Stimulated activated effector memory CD8-positive, alpha-beta T cell treated with anti-CD3 and anti-CD28 coated beads, Interleukin-12 subunit alpha, Interleukin-12 subunit beta, amount 100 ng/mL, for 72 hours (primary cell): ENCODE measurements around the gene KRT76.

Experiments
- ATAC-seq: fragments of 150-1000 bp; cut with Tn5 transposase; 2 replicates; pipeline ENCODE4 v1.10.0; 2021
- DNase-seq, 2 donors: peaks; one replicate each; pipeline ENCODE4 v3.0.0; 2021 to 2022; ENCODE audit warnings: low spot score in 2 of 2
- H3K27ac Mint-ChIP-seq: one replicate; pipeline ENCODE4 v1.8.0; 2022; ENCODE audit warnings: mild to moderate bottlenecking, mixed read lengths
- H3K36me3 Mint-ChIP-seq: one replicate; pipeline ENCODE4 v1.8.0; 2022; ENCODE audit warnings: mild to moderate bottlenecking, mixed read lengths
- H3K4me1 Mint-ChIP-seq: one replicate; pipeline ENCODE4 v1.8.0; 2022; ENCODE audit warnings: mixed read lengths
- H3K4me3 Mint-ChIP-seq: one replicate; pipeline ENCODE4 v1.8.0; 2022; ENCODE audit warnings: mild to moderate bottlenecking, mixed read lengths
- H3K9me3 Mint-ChIP-seq: one replicate; pipeline ENCODE4 v1.8.0; 2022; ENCODE audit warnings: mixed read lengths

KRT76 gene

DNA sequence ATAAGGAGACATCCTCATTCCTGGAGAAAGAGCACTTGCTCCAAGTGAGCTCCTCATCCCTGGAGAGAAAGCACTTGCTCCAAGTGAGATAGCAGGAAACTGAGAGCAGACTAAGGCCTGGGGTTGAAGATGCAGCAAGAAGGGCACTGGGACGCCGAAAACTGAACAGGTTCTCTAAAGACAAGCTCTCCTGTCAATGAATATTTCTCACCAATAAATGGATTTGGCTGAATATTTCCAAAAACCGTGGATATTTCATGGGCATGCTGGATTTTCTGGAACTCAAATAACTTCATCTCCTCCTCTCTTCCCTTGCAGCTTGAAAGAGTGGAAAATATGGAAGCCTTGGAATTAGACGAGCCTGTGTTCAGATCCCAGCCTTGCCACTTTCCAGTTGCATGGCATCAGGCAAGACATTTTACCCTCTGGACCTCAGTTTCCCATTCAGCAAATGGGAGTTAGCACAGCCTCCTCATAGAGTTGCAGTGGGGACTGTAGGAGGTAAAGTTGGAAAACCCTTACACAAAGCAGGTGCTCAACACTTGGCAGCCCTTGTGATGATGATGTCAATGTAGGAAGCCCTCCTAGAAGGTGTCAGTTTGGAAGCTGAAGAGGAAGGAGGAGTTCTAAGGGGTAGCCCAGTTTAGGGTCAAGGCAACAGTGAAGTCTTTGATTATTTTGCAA is 4.4 kb upstream of the KRT76 start:
- H3K9me3 Mint-ChIP-seq: peaks cover 3% of the 10 kb centered on the region
- no peak overlapping the region for H3K4me3 Mint-ChIP-seq
- H3K4me1 Mint-ChIP-seq: no peaks in the 10 kb centered on the region
- DNase-seq: no peak
- no peak overlapping the region for H3K27ac Mint-ChIP-seq
- no peaks in the 10 kb centered on the region for H3K36me3 Mint-ChIP-seq
- ATAC-seq: no peak

DNA sequence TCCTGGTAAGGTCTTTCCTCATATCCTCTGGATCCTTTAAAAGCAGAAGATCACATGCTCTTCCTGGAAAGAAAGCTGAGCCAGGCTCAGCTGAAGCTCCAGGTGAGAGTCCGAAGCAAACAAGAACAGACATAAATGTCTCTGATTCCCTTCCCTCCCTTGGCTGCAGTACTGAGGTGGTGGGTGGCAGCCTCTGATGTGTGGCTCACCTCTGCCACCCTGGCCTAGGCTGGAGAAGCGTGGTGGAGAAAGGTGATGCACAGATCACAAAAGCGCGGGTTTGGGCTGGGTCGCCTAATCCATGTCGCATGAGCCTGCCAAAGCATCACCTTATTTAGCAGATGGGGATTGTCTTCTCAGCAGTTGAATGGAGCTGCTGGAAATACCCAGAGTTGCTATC is 2.8 kb upstream of the KRT76 start:
- H3K9me3 Mint-ChIP-seq: no peaks in the 10 kb centered on the region
- no peaks in the 10 kb centered on the region for H3K36me3 Mint-ChIP-seq
- ATAC-seq (no peak), DNase-seq (no peak)
- no peak overlapping the region for H3K27ac Mint-ChIP-seq
- H3K4me3 Mint-ChIP-seq: no peak overlapping the region
- H3K4me1 Mint-ChIP-seq: no peaks in the 10 kb centered on the region

GRCh38 chr12:52778833-52779232 is 1.7 kb upstream of the KRT76 start:
- H3K27ac Mint-ChIP-seq: no peak overlapping the region
- no peaks in the 10 kb centered on the region for H3K36me3 Mint-ChIP-seq

DNA sequence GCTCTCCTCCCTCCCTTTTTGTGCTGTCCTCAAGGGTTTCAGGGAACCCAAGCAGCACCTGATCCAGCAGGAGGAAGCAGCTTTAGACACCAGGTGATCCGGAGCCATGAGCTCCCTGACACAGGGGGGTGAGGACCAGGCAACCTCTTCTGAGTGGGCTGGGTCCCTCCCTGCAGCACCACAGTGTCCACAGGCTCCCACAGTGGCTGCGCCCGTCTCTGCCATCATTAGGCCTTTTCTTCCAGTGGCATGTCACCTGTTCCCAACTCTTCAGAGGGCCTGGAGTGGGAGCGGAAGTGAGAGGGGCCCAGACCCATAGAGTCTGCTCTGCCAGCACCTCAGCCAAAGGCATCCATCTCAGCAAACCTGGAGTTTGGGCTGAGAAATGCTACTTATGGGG is 421 bp upstream of the KRT76 start:
- Mint-ChIP-seq H3K9me3 (no peaks in the 10 kb centered on the region), H3K4me3 (no peak overlapping the region), H3K36me3 (no peaks in the 10 kb centered on the region), H3K27ac (no peak overlapping the region), H3K4me1 (no peaks in the 10 kb centered on the region)
- no peak for DNase-seq
- no peak for ATAC-seq

More at GRCh38 chr12:52778833-52779232, 1.7 kb upstream of the KRT76 start:
- DNase-seq: no peak
- Mint-ChIP-seq H3K9me3 (no peaks in the 10 kb centered on the region), H3K4me3 (no peak overlapping the region), H3K4me1 (no peaks in the 10 kb centered on the region)
- ATAC-seq: no peak

- Mint-ChIP-seq H3K27ac (no peak overlapping the region), H3K4me3 (no peak overlapping the region), H3K36me3 (no peaks in the 10 kb centered on the region), H3K9me3 (no peaks in the 10 kb centered on the region), H3K4me1 (no peaks in the 10 kb centered on the region)
- no peak for DNase-seq
- ATAC-seq: no peak
Observed at GRCh38 chr12:52776435-52776834, 710 bp downstream of the KRT76 start.

GRCh38 chr12:52774629-52775250 is 2.4 kb downstream of the KRT76 start:
- no peak overlapping the region for H3K4me3 Mint-ChIP-seq
- DNase-seq: no peak
- H3K9me3 Mint-ChIP-seq: no peaks in the 10 kb centered on the region
- H3K27ac Mint-ChIP-seq: no peak overlapping the region
- H3K36me3 Mint-ChIP-seq: no peaks in the 10 kb centered on the region
- no peak for ATAC-seq
- H3K4me1 Mint-ChIP-seq: no peaks in the 10 kb centered on the region

DNA sequence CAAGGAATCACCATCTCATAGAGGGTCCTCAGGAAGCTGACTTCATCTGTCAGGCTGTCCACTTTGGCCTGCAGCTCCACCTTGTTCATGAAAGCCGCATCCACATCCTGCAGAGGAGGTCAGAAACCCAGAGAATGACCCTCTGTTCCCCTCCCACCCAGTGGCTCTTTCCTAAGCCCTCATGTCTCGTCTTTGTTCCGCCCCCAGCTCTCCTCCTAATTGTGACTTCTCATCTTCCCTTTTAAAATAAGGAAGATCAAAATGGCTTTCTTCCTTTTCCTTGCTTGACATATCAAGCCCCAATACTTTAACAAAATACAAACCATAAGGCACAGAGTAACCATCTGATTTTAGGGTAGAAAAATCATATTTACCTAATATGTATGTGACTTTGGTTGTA is 4.4 kb downstream of the KRT76 start:
- Mint-ChIP-seq H3K27ac (no peak overlapping the region), H3K36me3 (no peaks in the 10 kb centered on the region), H3K9me3 (no peaks in the 10 kb centered on the region), H3K4me3 (no peak overlapping the region), H3K4me1 (no peaks in the 10 kb centered on the region)
- no peak for ATAC-seq
- DNase-seq: no peak

- Mint-ChIP-seq H3K4me1 (no peaks in the 10 kb centered on the region), H3K36me3 (no peaks in the 10 kb centered on the region), H3K9me3 (no peaks in the 10 kb centered on the region), H3K4me3 (no peak overlapping the region), H3K27ac (no peak overlapping the region)
- DNase-seq (no peak), ATAC-seq (no peak)
Observed at GRCh38 chr12:52772188-52772587, 5.0 kb downstream of the KRT76 start.

DNA sequence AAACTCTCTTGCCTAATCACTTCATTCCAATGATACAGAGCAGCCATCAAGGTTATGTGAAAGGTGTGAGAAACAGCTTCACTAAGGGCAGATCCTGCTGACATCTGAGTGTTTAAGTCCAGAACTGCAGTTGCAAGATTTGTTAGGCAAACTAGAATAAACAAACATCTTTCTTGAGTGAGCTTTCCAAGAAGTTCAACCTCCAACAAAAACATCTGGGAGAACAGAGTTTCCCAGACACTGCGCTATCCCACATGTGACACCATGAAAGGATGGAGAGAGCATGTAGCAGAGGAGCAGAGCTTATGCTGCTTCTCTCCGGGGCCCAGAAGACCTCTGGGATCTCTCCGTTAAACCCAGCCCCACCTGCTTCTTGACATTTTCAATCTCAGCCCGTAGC is 5.6 kb downstream of the KRT76 start:
- DNase-seq: no peak
- H3K4me1 Mint-ChIP-seq: no peaks in the 10 kb centered on the region
- H3K9me3 Mint-ChIP-seq: no peaks in the 10 kb centered on the region
- no peaks in the 10 kb centered on the region for H3K36me3 Mint-ChIP-seq
- no peak overlapping the region for H3K27ac Mint-ChIP-seq
- no peak overlapping the region for H3K4me3 Mint-ChIP-seq
- no peak for ATAC-seq

DNA sequence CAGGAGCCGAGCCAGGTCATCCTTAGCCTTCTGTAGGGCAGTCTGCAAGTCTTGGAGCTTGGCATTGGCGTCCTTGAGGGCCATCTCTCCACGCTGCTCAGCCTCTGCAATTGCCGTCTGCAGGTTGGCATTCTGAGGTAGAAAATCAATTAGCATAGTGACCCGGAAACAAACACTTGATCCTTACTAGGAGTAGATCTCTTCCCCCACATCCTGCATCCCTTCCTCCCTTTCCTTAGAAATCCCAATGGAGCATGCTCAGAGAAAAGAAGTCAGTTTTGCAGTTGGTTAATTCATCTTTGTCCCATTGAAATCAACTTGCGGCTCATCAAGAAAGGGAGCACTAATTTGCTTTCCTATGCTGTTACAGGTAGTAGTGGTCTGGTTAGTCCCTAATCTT is 6.1 kb downstream of the KRT76 start:
- DNase-seq: no peak
- Mint-ChIP-seq H3K27ac (no peak overlapping the region), H3K9me3 (no peaks in the 10 kb centered on the region), H3K36me3 (no peaks in the 10 kb centered on the region), H3K4me3 (no peak overlapping the region), H3K4me1 (no peaks in the 10 kb centered on the region)
- ATAC-seq: no peak

GRCh38 chr12:52769946-52770345 is 7.2 kb downstream of the KRT76 start:
- Mint-ChIP-seq H3K27ac (no peak overlapping the region), H3K9me3 (no peaks in the 10 kb centered on the region), H3K4me3 (no peak overlapping the region), H3K36me3 (no peaks in the 10 kb centered on the region), H3K4me1 (no peaks in the 10 kb centered on the region)
- DNase-seq (no peak), ATAC-seq (no peak)

GRCh38 chr12:52769354-52769753 is 7.8 kb downstream of the KRT76 start:
- Mint-ChIP-seq H3K9me3 (no peaks in the 10 kb centered on the region), H3K4me3 (no peak overlapping the region), H3K36me3 (no peaks in the 10 kb centered on the region), H3K27ac (no peak overlapping the region), H3K4me1 (no peaks in the 10 kb centered on the region)
- ATAC-seq: no peak
- no peak for DNase-seq

GRCh38 chr12:52768479-52769200 is 8.5 kb downstream of the KRT76 start:
- DNase-seq (no peak), ATAC-seq (no peak)
- H3K4me3 Mint-ChIP-seq: no peak overlapping the region
- H3K36me3 Mint-ChIP-seq: no peaks in the 10 kb centered on the region
- no peaks in the 10 kb centered on the region for H3K4me1 Mint-ChIP-seq
- no peaks in the 10 kb centered on the region for H3K9me3 Mint-ChIP-seq
- no peak overlapping the region for H3K27ac Mint-ChIP-seq

DNA sequence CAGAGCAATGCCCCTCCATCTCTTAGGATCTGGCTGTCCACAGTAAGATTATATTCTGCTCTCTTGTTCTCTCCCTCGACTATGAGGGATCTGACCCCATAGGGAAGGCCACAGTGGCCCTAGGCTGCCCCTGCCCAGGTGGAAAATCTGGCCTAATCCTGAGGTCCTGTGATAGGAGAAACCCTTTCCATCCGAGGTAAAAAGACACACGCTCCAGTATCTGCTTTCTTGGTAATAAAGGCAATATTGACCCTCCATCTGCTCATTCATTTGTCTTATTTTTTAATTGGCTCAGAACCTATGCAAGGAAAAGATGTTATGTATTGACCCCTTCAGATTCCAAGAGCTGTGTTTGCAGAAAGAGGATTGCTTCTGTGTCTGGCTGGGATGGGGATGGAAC is 9.7 kb downstream of the KRT76 start:
- H3K4me1 Mint-ChIP-seq: no peaks in the 10 kb centered on the region
- no peak overlapping the region for H3K27ac Mint-ChIP-seq
- DNase-seq (no peak), ATAC-seq (no peak)
- H3K4me3 Mint-ChIP-seq: no peak overlapping the region
- no peaks in the 10 kb centered on the region for H3K36me3 Mint-ChIP-seq
- no peaks in the 10 kb centered on the region for H3K9me3 Mint-ChIP-seq

- Mint-ChIP-seq H3K36me3 (no peaks in the 10 kb centered on the region), H3K4me1 (no peaks in the 10 kb centered on the region), H3K4me3 (no peak overlapping the region), H3K27ac (no peak overlapping the region), H3K9me3 (no peaks in the 10 kb centered on the region)
- ATAC-seq (no peak), DNase-seq (no peak)
Observed at GRCh38 chr12:52767020-52767379, 10.1 kb downstream of the KRT76 start.

DNA sequence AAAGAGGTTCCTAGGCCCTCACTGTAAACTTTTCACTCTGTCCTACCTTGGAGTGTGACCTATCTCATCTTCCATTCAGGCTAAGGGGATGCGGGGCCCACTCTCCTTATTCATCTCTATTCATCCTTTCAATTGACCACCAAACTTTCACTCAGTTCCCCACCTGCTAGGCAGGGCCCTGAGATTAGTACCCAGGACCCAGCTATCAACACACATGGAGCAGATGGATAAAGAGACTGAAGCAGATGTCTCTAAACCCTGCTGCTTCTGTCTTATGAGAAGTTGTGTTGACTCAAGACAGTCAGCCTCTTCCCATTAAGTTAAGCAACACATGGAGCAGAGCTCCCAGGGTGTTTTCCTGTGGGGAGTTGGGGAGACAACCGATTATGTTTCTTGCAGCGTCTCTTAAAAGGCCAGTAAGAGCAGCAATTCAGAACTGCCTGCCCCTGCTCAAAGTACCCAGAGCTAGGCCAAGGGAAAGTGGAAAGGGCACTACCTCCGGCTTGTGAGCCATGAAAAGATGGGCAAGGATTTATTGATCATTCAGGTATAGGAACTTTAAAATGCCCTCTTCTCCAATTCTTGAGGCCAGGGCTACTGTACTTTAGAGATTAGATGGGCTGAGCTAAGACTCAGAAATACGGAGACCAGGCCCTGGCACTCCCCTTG is 10.7 kb downstream of the KRT76 start:
- no peak for ATAC-seq
- no peak overlapping the region for H3K27ac Mint-ChIP-seq
- no peak overlapping the region for H3K4me3 Mint-ChIP-seq
- no peaks in the 10 kb centered on the region for H3K36me3 Mint-ChIP-seq
- no peak for DNase-seq
- H3K9me3 Mint-ChIP-seq: no peaks in the 10 kb centered on the region
- H3K4me1 Mint-ChIP-seq: no peaks in the 10 kb centered on the region
